Endothelial cell of hepatic sinusoid (primary cell): ENCODE results near the gene MEDAG.
"Not testable (repeated sequence)": the region's sequence is repeated elsewhere in the genome, so short reads cannot be mapped to it uniquely, and the experiment has no call there.

Source experiments
- in situ Hi-C: cut with HindIII; loops from 2 replicates; pipeline ENCODE4 v1.10.0; 2017; ENCODE audit warnings: low sequenced_read_pairs

The MEDAG gene

GRCh38 chr13:30906411-30907051, 460 bp downstream of the MEDAG start:
- in situ Hi-C loops: no loop called here

GRCh38 chr13:30907121-30907861, 1.2 kb downstream of the MEDAG start:
- in situ Hi-C loops: no loop called here

- in situ Hi-C loops: no loop called here
Observed at GRCh38 chr13:30908416-30908980, 2.4 kb downstream of the MEDAG start.

- in situ Hi-C loops: no loop called here
Observed at GRCh38 chr13:30910676-30911075, 4.6 kb downstream of the MEDAG start.

- in situ Hi-C loops: no loop called here
Observed at GRCh38 chr13:30915691-30916541, 9.8 kb downstream of the MEDAG start.

- in situ Hi-C loops: no loop called here
Observed at GRCh38 chr13:30916991-30917390, 10.9 kb downstream of the MEDAG start.

DNA sequence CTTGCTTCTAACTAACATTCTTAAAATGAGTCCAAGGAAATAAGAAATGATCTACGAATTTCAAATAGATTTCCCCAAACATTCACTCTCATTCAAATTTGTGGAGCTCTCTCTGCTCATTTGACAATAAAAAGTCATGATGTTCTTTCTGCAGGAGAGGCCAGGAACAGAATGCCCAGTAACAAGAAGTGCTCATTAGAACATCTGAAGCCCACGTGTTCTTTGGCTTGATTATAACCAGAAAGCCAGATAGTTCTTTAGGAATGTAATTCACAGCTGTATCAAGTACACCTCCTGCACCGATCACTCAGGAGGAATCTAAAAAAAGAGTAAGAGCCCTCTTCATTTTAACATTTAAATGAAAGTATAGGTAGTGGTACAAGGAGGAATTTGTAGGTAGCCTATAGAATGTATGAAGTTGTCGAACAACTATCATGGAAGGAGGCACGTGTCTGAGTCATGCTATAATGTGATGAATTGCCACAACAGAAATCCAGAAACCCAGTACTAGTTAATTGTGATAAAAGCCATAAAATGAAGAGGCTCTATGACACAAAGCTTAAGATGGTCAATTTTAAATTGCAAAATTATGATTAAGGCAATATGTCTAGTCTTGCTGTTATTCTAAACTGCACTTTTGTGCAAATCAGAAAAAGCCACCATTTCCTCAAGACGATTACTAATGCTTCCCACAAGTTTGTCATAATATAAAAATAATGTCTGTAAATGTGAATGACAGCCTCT, 12.8 kb downstream of the MEDAG start:
- in situ Hi-C loops: no loop called here

DNA sequence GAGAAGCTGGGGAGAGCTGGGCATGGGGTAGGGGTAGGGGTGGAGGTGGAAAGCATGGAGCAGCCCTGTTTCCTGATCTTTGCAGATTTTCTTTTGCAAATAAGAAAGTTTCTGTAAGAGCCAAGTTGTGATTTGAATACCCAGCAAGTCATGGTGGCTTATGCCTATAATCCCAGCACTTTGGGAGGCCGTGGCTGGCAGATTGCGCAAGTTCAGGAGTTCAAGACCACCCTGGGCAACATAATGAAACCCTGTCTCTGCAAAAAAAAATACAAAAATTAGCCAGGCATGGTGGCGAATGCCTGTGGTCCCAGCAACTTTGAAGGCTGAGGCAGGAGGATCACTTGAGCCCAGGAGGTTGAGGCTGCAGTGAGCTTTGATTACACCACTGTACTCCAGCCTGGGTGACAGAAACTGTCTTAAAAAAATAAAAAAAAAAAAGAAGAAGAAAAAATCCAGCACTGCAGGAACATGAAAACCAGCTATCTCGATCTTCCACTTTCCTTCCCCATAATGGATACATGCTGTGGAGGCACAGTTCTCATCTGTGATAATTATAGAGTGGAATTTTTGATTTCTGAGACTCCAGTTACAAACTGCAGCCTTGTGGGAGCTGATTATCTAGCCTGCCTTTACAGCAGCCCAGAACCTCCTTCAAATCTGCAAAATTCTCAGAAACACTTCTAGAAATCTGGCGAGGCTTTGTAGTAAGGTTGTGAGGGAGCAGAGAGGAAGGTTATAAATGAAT, 14.3 kb downstream of the MEDAG start:
- in situ Hi-C loops: no loop called here

- in situ Hi-C loops: no loop called here
Observed at GRCh38 chr13:30923418-30923817, 17.3 kb downstream of the MEDAG start.

DNA sequence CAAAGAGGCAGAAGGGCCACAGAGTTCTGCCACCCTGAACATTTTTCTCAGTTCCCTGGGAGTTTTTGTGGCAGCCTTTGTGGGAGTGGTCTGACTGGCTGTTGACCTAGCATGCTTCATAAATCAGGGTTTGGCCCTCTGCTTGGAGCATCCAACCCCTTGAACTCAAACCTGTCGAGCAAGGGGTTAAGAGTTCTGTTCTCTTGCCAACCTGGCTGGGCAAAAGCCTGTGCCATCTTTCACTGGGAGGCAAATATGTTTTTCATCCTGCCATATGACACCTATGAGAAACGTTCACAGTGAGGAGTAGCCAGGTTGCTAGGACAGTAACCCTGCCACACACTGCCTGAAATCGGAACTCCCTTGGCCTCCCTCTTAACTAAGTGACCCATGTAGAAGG, 18.6 kb downstream of the MEDAG start:
- in situ Hi-C loops: no loop called here

DNA sequence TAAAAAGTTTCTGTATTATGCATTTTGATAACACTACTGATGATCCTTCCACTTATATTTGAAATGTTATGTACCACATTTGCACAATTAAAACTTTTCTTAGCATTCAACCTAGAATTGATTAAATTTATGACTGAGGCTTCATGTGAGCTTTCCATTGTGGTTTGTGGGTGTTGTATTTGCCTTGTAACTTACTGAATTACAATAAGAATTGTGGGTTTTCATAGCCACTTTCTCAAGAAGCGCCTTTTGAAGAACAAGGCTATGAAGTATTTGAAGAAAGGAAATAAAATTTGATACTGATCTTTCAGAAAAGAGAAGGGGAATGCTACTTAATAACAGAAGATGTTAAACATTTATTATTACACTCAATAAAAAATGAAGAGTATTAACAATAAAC, 19.4 kb downstream of the MEDAG start:
- in situ Hi-C loops: no loop called here

DNA sequence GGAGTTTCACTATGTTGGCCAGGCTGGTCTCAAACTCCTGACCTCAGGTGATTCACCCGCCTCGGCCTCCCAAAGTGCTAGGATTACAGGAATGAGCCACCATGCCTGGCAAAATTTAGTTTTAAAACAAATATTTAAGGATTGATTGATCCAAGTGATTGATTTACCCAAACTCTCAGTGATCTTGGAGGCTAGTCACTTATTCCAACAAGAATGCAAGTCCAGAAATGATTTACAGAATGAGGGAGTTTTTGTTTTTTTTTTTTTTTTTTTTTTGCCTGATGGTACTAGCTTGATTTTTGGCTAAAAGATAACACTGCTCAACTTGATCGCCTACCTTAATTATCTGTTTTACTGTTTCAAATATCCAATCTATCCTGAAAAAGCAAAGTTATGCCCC, 20.7 kb downstream of the MEDAG start:
- in situ Hi-C loops: no loop called here

- in situ Hi-C loops: not testable (repeated sequence)
Observed at GRCh38 chr13:30927188-30927587, 21.1 kb downstream of the MEDAG start.

DNA sequence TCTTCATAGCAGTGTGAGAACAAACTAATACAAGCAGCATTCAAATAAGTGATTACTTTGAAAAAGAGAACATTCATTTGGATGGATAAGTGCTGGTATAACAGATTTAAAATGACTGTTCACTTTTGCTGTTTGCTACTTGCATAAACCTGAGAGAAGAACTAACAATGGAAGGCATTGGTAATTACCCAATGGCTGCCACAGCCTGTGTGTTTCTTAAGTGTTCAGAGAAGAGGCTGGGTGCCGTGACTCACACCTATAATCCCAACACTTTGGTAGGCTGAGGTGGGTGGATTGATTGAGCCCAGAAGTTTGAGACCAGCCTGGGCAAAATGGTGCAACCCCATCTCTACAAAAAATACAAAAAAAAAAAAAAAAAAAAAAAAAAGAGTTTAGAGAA, 21.5 kb downstream of the MEDAG start:
- in situ Hi-C loops: no loop called here

DNA sequence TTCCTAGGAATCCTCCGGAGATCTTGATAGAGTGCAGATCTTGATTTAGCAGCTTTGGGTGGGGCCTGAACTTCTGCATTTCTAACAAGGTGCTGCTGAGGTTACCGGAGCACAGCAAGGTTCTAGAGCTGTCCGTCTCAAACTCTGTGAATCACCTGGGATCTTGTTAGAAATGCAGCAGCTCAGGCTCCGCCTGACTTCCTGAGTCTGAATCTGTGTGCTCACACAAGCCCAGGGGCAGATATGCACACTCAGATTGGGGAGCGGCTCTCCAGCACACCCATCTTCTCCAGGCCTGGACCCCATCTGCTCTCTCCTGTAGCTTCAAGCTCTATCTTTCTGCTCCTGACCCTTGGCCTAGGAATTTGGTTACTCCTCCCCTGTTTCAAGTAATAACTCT, 22.9 kb downstream of the MEDAG start:
- in situ Hi-C loops: no loop called here

DNA sequence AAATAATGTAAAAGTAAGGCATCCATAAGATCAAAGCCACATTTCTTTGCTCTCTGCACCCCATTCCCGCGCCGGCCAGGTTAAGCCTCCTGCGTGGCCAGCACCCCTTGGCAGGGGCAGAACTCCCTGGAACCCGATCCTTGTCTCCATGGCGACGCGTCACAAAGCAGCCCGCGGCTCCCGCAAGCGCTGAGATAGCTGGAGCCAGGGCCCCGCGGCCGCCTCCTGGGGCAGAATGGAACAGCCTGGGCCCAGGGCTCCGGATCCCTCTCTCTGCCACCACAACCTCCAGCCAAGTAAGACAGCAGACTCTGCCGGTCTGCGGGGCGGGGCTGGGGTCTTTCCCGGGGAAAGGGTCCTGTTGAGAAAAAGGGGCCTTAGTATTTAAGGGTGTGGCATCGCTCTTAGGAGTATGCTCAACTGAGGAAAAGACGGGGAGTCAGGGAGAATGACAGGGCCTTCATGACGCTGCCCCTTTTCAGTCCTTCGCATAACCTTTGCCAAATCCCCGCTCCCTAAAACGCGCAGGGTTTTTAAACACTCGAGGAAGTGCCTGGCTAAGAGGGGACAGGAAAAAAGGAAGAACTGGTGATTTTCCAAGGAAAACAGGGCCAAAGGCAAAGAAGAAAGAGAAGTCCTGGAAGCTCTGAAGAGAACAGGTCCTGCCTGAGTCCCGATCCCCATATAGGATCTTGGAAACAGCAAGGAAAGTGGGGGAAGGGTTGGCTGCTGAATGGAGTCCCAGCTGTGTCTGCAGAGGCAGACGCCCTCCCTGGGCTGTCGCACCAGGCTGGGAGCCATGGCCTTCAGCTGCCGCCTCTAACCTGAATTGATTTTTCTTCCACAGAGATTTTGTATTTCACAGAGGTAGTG, 26.6 kb downstream of the MEDAG start, which contains the start of gene TEX26:
Gene TEX26, plus strand, starts transcription at position 176 of the 873 bp plus-strand sequence. Its CDS starts 60 bp downstream, at position 236.
- in situ Hi-C loops: no loop called here

- in situ Hi-C loops: no loop called here
Observed at GRCh38 chr13:30933354-30933670, 27.2 kb downstream of the MEDAG start.

- in situ Hi-C loops: no loop called here
Observed at GRCh38 chr13:30934381-30934780, 28.3 kb downstream of the MEDAG start.

GRCh38 chr13:30934803-30935202, 28.7 kb downstream of the MEDAG start:
- in situ Hi-C loops: no loop called here
